Renal cortex interstitium (tissue), 11 donors: Measurements from ENCODE around the gene DYRK1B. TPM values are rescaled to one million over a fixed set of nuclear protein-coding genes. Genes with fewer than 3 reads are reported as not detected.

Experiments
- DNase-seq, 11 donors: peaks; one replicate each; pipeline ENCODE4 v3.0.0-alpha.2; 2013; ENCODE audit warnings: low read depth in 9 of 11, low spot score in 4 of 11; ENCODE audit errors: extremely low read depth in 1 of 11
- polyA plus RNA-seq, 3 donors: library from polyadenylated mRNA; unstranded; fragments of 120-200 nt; gene quantifications; one replicate each; pipeline ENCODE4 v1.2.1, GENCODE V29; 2013; ENCODE audit not compliant: insufficient read length in 3 of 3

The DYRK1B gene
- polyA plus RNA-seq, 3 donors = 31.3 to 37.5 (median 36.1) TPM

DNA sequence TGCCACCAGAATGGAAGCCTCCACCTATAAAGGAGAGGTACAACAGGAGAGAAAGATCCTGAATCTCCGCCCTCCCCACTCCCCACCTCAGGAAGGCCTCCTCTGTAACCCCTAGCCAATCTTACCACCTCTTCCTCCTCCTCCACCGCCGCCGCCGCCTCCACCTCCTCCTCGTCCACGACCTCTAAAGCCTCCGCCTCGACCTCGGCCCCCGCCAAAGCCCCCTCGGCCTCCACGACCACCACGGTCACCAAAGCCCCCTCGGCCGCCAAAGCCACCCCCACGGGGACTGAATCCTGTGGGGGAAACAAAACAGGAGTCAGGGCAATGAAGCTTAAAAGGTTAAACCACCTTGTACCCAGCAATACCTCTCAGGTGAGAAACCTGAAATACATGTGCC is 6.5 kb upstream of the DYRK1B start:
- no peak for DNase-seq

DNA sequence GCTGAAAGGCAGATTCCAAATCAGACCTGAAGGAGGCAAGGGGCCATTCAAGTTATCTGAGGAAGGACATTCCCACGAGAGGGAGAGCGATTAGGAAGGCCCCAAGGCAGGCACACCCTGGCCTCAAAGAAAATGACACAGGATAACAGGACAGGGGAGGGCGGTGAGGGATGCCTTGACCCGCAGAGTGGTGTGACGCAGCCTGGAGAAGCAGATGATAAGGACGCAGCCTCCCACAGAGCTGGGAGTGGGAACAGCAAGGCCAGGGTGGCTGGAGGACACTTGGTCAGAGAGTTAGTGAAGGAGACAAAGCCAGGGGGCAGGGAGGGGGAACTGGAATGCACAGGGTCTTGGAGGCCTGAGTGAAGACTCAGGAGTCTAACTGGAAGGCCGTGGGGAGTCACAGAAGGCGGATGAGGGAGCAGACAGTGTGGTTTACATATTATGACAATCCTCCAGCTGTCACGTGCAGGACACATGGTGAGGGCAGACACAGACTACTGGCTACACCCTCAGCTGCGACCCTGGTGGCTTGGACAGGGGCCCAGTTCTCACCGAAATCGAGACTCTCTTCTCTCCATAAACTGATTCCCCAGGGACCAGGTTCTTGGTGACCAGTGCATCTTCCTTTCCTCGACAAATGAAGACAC is 5.8 kb upstream of the DYRK1B start:
- DNase-seq = no peak

DNA sequence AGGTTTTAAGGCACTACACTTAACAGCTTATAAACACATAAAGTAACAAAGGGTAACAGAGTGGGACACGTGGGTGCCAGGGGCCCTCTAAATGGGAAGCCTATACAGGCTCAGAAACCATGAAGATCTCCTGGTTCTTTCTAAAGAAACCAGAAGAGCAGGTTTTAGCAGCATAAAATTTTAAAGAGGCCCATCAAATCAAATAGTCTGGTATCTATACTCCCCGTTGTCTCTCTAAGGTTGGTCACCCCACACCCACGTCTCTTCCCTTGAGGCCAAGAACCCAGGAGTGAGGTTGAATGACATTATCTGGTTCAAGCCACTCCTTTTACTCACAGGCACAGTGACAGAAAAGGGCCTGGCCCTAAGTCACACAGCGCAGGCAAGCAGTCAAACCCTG is 4.6 kb upstream of the DYRK1B start:
- DNase-seq = no peak

DNA sequence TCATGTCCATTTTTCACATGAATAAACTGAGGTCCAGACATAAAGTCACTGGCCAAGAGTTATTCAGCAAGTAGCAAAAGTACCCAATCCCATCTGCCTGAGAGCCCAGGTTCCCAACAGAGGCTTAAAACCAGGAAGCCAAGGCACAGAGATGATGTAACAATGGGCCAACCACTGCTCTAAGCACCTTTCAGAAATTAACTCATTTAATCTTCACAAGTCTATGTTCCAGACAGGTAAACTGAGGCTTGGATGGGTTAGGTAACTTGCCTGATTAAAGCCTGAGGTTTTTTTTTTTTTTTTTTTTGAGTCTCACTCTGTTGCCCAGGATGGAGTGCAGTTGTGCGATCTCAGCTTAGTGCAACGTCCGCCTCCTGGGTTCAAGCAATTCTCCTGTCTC is 4.0 kb upstream of the DYRK1B start:
- no peak for DNase-seq

DNA sequence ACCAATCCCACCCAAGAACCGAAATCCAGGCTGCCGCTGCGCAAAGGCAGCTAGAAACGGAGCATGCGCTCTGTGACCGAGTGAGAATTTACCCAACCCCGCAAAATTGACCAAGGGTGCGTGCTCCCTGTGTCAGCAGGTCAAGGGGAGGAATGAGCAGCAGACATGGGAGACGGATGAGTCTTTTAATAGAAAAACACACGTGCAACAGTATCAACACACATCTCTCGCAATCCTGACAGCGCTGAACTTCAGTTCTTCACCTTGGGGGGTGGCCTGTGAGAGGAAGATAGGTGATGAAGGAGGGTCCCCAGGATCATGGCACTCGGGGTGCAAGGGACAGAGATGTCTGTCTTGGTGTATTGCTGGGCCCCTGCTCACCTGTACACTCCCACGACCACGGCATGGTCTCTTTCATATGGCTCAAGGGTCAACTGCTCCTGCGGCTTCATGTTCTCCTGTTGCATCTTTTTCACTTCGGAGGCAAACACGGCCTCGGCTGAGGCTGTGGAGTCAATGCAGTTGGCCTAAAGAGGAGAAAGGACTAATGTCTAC is 402 bp upstream of the DYRK1B start:
- no peak for DNase-seq

DNA sequence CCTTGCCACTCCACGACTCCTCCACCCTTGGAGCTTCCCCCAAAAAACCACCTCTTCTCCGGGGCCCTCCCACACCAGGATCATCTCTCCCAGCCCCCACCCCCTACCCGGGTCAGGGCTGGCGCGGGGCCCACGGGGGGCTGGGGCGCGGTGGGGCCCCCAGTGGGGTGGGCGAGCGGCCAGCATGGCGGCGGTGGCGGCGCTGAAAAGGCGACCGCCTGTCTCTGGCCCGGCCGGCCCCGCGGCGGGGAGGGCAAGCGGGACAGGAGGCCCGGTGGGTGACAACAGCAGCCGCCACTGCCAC is 850 bp downstream of the DYRK1B start:
- DNase-seq = no peak

DNA sequence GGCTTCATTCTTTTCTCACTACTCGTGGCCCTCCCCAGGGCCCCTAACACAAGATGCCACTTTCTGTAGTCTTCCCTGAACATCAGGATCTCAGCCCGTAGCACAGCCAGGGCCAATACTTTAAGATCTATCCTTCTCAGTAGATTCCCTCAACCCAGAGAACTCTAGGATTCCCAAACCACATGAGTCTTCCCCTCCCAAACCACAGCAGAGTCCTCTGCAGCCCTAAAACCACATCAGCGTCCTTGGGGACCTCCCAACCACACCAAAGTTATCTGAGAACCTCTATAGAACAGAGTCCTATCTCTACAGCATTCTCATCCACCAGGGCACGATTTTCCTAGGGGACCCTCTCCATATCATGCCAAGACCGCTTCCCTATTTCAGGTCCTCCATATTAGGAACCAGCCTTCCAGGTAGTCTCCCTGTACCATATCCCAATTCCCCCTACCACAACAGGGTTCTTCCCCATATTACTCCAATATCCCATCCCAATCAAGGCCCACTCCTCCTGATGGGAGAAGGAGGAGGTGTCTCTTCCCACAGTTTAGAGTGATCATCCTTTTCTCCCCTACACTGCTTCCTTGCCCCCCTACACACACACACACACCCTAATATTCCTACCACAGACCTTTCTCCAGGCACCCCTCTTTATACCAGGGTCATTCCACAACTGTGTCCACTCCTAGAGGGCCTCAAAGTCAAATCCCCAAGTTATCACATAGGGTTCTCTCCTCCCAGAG is 1.4 kb downstream of the DYRK1B start:
- no peak for DNase-seq

DNA sequence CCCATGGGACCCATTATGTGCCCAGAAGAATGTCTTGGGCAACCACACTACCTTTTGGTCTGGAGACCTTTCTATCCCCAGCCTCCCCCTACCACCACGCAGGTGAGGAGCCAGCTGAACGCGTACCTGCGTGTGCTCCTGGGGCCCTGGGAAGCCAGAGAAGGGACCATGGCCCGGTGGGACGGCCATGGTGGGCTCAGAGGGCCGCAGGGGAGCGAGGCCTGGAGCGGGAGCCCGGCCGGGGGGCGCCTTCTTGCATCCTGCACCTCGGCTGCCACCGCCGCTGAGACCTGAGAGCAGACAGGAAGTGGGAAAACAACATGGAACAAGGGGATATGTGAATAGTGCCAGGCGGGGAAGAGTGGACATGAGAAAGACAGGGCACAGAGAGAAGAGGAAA is 2.3 kb downstream of the DYRK1B start:
- no peak for DNase-seq

DNA sequence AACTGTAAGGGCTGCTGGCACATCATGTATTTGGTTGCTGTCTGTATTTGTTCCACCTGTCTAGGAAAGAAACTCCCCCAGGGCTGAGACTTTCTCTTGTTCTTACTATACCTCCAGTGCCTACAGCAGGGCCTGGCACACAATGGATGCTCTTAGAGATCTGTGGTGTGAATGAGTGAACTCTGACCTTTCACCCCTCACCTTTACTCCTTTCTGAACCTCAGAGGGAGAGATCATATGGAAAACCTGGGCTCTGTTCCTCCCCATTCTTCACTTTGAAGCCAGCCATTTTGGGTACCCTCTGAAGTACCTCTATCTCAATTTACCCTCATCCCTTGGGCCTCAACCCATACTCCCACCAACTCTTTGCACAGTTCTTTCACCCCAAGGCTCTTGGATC is 3.1 kb downstream of the DYRK1B start:
- no peak for DNase-seq

DNA sequence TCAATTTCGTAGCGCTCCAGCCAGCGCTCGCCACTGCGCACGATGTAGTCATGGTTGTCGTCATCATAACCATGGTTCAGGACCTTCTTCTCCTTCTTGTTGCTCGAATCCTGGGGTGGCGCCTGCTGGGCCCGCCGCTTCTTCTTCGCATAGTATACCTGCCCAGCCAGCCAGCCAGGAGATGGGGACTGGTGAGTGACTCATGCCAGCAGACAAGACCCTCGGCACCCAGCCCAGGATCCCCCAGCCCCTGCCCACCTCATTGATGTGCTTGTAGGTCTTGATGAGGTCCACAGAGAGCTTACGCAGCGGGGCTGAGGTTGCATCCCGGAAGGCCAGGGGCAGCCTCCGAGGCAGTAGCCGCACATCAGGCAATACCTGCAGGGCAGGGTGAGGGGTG is 3.6 kb downstream of the DYRK1B start:
- DNase-seq = no peak

DNA sequence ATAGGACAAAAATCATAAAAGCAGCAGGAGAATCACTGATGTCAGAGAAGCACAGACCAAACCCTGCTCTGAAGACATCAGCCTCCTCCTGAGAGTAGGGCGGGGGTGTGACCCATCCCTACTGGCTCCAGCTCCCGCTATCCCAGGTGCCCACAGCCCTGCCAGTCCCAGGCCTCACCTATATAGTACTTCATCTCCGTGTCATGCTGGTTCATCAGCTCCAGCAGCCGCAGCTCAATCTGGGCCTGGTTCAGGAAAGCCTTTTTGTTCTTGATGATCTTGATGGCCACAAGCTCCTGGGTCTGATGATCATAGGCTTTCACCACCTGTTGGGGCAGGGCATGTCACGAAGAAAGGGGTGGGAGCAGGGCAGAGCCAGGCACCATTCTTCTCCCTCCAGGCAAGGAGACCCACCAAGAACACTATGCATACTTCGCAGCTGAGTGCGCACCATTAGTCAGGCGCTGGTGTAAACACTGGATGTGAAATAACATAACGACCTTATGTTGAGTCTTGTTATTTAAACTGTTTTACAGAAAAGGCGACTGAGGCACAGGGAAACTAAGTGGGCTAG is 4.2 kb downstream of the DYRK1B start:
- no peak for DNase-seq

DNA sequence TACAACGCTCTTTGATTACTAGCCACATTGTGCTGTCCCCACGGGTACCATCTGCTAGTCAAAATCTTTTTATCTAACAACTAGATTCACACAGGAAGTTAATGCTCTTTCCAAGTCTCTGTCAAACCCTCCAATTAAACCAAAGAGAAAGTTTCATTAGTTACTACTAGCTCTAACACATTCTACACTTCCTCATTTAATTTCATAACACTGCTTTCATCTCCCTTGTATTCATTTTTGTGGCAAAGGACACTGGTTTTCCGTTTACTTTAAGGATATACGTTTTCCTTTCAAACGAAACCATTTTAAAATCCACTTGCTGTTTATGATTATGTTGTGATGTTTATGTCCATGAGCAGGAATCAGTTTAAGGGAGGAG is 5.3 kb downstream of the DYRK1B start:
- no peak for DNase-seq

DNA sequence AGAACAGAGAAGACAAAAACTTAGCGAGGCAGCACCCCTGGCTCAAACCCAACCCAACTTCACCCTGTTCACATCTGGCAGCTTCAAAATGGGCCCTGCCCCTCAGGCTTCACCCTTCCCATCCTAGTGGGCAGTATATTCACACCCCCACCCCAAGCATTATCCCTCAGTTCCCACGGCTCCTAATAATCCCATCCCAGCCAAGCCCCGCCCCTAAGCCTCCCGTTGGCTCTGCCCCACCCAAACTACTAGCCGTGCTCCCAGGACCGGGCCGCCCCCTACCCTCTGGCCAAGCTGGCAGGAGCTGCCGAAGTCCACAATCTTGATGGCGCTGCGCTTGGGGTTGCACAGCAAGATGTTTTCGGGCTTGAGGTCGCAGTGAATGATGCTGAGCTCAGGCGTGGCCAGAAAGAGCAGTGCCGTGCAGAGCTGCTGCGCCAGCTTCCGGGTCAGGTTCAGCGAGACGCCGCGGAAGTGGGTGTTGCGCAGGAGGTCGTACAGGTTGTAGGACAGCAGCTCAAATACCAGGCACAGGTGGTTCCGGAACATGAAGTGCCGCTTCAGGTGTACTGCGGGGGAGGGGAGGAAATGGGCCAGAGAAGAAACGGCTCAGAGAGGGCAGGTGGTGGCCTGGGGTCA is 5.8 kb downstream of the DYRK1B start:
- DNase-seq = no peak

DNA sequence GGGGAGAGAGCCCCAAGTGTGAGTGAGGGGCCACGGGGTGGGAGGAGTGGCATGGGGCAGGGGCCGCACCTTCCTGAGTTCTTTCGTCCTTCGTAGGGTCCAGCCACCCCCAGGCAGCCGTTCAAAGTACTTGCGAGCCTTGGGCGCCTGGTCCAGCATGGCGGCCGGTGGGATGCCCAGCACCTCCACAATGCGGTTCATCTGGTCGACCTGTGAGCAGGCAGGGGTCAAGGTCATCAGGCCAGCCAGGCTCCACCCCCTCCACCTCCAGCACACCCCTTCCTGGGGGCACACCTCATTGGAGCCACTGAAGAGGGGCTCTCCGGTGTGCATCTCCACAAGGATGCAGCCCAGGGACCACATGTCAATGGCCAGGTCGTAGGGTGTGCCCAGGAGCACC is 6.7 kb downstream of the DYRK1B start:
- DNase-seq = no peak

DNA sequence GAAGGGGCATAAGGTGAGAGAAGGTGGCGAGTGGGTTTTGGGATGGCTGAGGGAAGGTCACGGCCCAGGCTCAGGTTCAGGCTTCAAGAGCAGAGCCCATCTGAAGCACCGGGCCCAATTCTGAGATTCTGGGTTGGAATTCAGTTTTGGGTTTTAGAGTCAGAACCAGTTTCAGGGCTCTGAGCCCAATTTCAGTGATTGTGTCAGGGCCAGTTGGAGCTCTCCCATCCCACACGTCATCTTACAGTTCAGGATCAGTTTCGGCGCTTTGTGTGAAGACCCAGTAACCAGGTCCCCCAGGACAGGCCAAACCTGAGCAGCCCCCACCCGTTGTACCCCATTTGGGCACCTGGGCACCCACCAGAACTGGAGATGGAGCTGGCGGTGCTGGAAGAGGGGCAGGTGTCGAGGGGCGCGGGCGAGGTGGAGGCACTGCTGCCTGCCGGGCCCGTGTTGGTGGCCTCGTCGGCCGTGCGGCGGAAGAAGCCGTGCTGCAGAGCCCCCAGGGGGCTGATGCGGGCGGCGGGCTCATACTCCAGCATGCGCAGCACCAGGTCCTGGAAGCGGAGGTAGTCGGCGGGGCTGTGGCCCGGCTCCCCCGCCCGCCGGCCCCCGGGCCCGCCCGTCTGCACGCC is 7.5 kb downstream of the DYRK1B start:
- DNase-seq = no peak

DNA sequence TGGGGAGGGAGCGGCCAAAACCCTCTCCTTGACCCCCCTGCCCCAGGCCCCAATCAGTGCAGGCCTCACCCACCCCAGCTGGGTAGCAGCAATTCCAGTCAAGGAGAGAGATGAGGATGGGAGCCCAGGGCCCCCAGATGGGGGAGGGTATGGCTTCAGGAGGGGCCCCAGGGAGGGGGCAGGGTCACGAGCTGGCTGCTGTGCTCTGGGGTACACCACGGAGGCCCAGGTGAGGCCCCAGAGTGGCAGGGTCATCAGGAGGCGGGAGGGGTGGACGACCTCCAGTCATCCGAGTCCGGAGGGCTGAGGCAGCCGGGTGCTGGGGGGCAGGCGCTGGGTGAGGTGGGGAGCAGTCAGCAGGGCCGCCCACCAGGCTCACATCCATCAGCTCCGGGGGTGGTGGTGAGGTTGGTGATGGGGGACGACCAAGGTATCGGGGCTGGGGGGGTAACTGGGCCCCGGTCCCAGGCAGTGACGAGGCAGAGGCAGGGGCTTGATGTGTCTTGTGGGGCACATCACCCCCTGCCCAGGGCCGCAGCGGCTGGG is 8.4 kb downstream of the DYRK1B start:
- no peak for DNase-seq

DNA sequence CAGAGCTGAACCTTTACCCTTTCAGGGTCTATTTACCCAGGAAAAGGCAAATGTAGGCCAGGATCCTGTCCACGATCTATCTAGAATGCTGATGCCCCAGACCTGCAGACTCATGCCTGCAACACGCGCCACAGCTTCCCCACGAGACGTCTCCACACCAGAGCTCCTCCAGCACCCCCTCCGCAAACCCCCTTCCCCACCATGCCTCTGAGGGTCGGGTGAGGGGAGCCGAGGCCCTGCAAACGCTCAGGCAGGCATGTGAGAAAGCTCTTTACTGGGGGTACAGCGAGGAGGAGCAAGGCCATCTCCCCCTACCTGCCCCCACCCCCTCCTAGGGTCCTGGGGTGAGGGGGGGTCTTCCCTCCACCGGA is 8.9 kb downstream of the DYRK1B start:
- no peak for DNase-seq

DNA sequence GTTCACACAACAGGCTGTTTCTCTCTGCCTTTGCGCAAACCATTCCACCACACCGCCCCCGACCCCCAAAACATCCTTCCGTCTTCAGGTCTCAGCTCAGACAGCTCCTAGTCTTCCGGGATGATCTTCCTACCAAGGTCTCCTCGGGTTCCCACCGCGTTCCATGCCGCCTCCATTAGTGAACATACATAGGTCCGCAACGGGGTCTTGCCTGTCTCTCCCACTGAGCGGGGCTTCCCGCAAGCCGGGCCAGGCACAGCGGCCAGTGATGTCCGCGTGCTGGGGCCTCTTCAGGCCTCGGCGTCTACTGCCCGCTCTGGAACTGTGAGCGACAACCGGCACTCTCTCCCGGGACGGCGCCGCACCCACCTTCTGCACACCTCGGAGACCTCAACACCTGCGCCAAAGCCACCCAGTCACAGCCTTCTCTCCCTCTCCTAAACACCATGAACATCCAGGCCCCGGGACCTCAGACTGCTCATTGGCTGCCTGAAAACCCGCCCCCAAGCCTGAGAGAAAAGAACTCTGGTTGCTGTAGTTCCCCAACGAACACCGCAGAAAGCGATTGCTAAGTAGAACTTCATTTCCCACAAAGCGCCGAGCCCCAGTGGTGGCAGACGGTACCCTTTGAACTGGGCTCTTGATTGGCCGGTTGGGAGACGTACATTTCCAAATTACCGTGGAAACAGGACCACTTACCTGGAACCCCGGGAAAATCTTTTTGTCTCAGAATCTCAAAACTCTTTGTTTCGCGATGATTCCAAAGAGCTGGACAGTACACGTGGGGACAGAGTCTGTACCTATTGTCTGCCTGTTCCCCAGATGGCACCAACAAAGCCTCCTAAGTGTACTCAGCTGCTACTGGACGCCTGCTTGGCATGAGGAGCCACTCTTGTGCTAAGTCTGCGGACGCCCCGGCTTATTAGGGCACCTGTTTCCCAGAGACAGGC is 9.5 kb downstream of the DYRK1B start:
- peak; percentile 67 to 93 (median 87) for DNase-seq
